H1 (cell line): ENCODE results near the gene CFB. TPM values are rescaled to one million over a fixed set of nuclear protein-coding genes. Genes with fewer than 3 reads are reported as not detected.
"Not testable (repeated sequence)": the region's sequence is repeated elsewhere in the genome, so short reads cannot be mapped to it uniquely, and the experiment has no call there.

Experiments used
- CTCF ChIA-PET: fragments of 300-600 bp; sonication (Branson Sonifier 250); formaldehyde crosslinking; loops from one replicate; lab custom pipeline; 2021; ENCODE audit not compliant: partially characterized antibody; lab: Charles Lee
- POLR2A ChIA-PET: fragments of 300-600 bp; sonication (Branson Sonifier 250); formaldehyde crosslinking; loops from one replicate; lab custom pipeline; 2021; ENCODE audit warnings: inconsistent platforms; ENCODE audit not compliant: partially characterized antibody; lab: Charles Lee
- DNase-seq, 2 experiments: peaks; one replicate each; pipeline versions ENCODE4 v3.0.0 to v3.0.0-alpha.2; 2010 to 2022; ENCODE audit warnings: low spot score in 2 of 2, low read depth in 1 of 2, mixed read lengths in 1 of 2
- FAIRE-seq: peaks from 2 replicates; lab custom pipeline; 2011; peaks lifted over from hg19 to GRCh38; lab: Jason Lieb, UNC
- H2AFZ ChIP-seq: 2 replicates; pipeline ENCODE4 v1.8.1; 2012; ENCODE audit warnings: low read length, inconsistent platforms
- H2AK5ac ChIP-seq: 2 replicates; pipeline ENCODE4 v1.6.1; 2013; ENCODE audit warnings: low read depth, low read length
- H2BK120ac ChIP-seq: replicated peaks from 2 replicates; pipeline ENCODE3; 2013; ENCODE audit warnings: low read depth, low read length, inconsistent platforms
- H2BK12ac ChIP-seq: 2 replicates; pipeline ENCODE4 v1.6.1; 2013; ENCODE audit warnings: low read depth, low read length
- H2BK15ac ChIP-seq: 2 replicates; pipeline ENCODE4 v1.6.1; 2013; ENCODE audit warnings: low read length
- H2BK20ac ChIP-seq: 2 replicates; pipeline ENCODE4 v1.6.1; 2013; ENCODE audit warnings: low read length
- H2BK5ac ChIP-seq: 2 replicates; pipeline ENCODE4 v1.6.1; 2013; ENCODE audit warnings: low read depth, low read length
- H3K14ac ChIP-seq: 2 replicates; pipeline ENCODE4 v1.6.1; 2013; ENCODE audit warnings: inconsistent platforms; ENCODE audit not compliant: insufficient read length
- H3K18ac ChIP-seq: 2 replicates; pipeline ENCODE4 v1.6.1; 2013; ENCODE audit warnings: low read length; ENCODE audit errors: extremely low read depth
- H3K23ac ChIP-seq: 2 replicates; pipeline ENCODE4 v1.6.1; 2013; ENCODE audit warnings: inconsistent platforms; ENCODE audit not compliant: insufficient read length
- H3K23me2 ChIP-seq: 2 replicates; pipeline ENCODE4 v1.6.1; 2013; ENCODE audit warnings: low read depth, low read length
- H3K27ac ChIP-seq: 2 replicates; pipeline ENCODE4 v1.6.1; 2011; ENCODE audit warnings: low read depth, low read length, inconsistent platforms
- H3K27me3 ChIP-seq, 4 experiments: replicated peaks in 1 of 4; 1 replicate in 1 of 4; 2 replicates in 3 of 4; pipeline versions ENCODE4 v1.6.1 to v1.8.1; 2011 to 2013; ENCODE audit warnings: low read length in 3 of 4, mild to moderate bottlenecking in 3 of 4, inconsistent platforms in 2 of 4, mixed read lengths in 2 of 4, moderate library complexity in 1 of 4; ENCODE audit not compliant: control insufficient read depth in 3 of 4, insufficient read depth in 3 of 4; ENCODE audit errors: extremely low read depth in 1 of 4
- H3K36me3 ChIP-seq, 4 experiments: 2 replicates each; pipeline versions ENCODE4 v1.6.1 to v1.8.1; 2011 to 2013; ENCODE audit warnings: mild to moderate bottlenecking in 4 of 4, low read length in 3 of 4, moderate library complexity in 2 of 4, control low read depth in 1 of 4, inconsistent platforms in 1 of 4; ENCODE audit not compliant: insufficient read depth in 4 of 4, control insufficient read depth in 2 of 4
- H3K4ac ChIP-seq: replicated peaks from 2 replicates; pipeline ENCODE3; 2013; ENCODE audit warnings: low read length, low read depth, mixed read lengths, inconsistent platforms; ENCODE audit not compliant: insufficient read length
- H3K4me1 ChIP-seq, 4 experiments: replicated peaks in 1 of 4; 1 replicate in 1 of 4; 2 replicates in 3 of 4; pipeline versions ENCODE4 v1.6.1 to v1.8.1; 2011 to 2013; ENCODE audit warnings: low read length in 3 of 4, inconsistent platforms in 2 of 4, mixed read lengths in 1 of 4; ENCODE audit not compliant: insufficient read depth in 4 of 4, control insufficient read depth in 3 of 4
- H3K4me2 ChIP-seq, 2 experiments: 2 replicates each; pipeline versions ENCODE4 v1.6.1 to v1.8.1; 2011 to 2013; ENCODE audit warnings: low read depth in 2 of 2, low read length in 2 of 2, control low read depth in 1 of 2, inconsistent platforms in 1 of 2, mild to moderate bottlenecking in 1 of 2; ENCODE audit not compliant: insufficient read depth in 1 of 2
- H3K4me3 ChIP-seq, 4 experiments: fragments of 200-600, 300-600 bp in 1 of 4; sonication (generic), shearing (Covaris generic), sonication (Bioruptor Twin) in 1 of 4; 2 replicates each; pipeline versions ENCODE4 v1.5.1 to v1.8.1; 2011 to 2016; ENCODE audit warnings: low read length in 4 of 4, low read depth in 3 of 4, control low read depth in 2 of 4, inconsistent platforms in 2 of 4, mild to moderate bottlenecking in 2 of 4, mixed read lengths in 1 of 4, moderate library complexity in 1 of 4; ENCODE audit not compliant: insufficient read depth in 2 of 4; ENCODE audit errors: extremely low read depth in 1 of 4
- H3K56ac ChIP-seq: replicated peaks from 2 replicates; pipeline ENCODE3; 2013; ENCODE audit warnings: low read depth, mild to moderate bottlenecking, mixed read lengths, low read length, inconsistent platforms; ENCODE audit not compliant: insufficient read length
- H3K79me1 ChIP-seq: 2 replicates; pipeline ENCODE4 v1.6.1; 2013; ENCODE audit warnings: low read depth, low read length, control low read depth
- H3K79me2 ChIP-seq, 2 experiments: 2 replicates each; pipeline versions ENCODE4 v1.6.1 to v1.8.1; 2012 to 2013; ENCODE audit warnings: low read length in 2 of 2, mild to moderate bottlenecking in 2 of 2, inconsistent platforms in 1 of 2; ENCODE audit not compliant: insufficient read depth in 2 of 2, control insufficient read depth in 1 of 2
- H3K9ac ChIP-seq, 4 experiments: replicated peaks in 1 of 4; 1 replicate in 1 of 4; 2 replicates in 3 of 4; pipeline versions ENCODE4 v1.6.1 to v1.8.1; 2011 to 2013; ENCODE audit warnings: low read depth in 3 of 4, low read length in 3 of 4, control low read depth in 2 of 4, mild to moderate bottlenecking in 2 of 4, moderate library complexity in 2 of 4, inconsistent platforms in 1 of 4; ENCODE audit errors: extremely low read depth in 1 of 4
- H3K9me3 ChIP-seq, 2 experiments: 2 replicates each; pipeline versions ENCODE4 v1.6.1 to v1.8.1; 2012 to 2013; ENCODE audit warnings: mild to moderate bottlenecking in 2 of 2, moderate library complexity in 2 of 2, control low read depth in 1 of 2, inconsistent platforms in 1 of 2, low read depth in 1 of 2, low read length in 1 of 2, mixed read lengths in 1 of 2; ENCODE audit not compliant: insufficient read depth in 2 of 2
- H4K20me1 ChIP-seq, 2 experiments: replicated peaks in 1 of 2; 2 replicates each; pipeline versions ENCODE3 to v1.8.1; 2011 to 2013; ENCODE audit warnings: inconsistent platforms in 2 of 2, low read length in 2 of 2, mild to moderate bottlenecking in 1 of 2; ENCODE audit not compliant: insufficient read depth in 2 of 2, control insufficient read depth in 1 of 2
- H4K5ac ChIP-seq: 2 replicates; pipeline ENCODE4 v1.6.1; 2013; ENCODE audit warnings: low read length, low read depth, mixed read lengths, inconsistent platforms; ENCODE audit not compliant: insufficient read length
- H4K8ac ChIP-seq: 2 replicates; pipeline ENCODE4 v1.8.0; 2013; ENCODE audit warnings: mild to moderate bottlenecking, moderate library complexity, low read length, inconsistent platforms; ENCODE audit not compliant: insufficient read depth; ENCODE audit errors: extremely low read depth
- H4K91ac ChIP-seq: replicated peaks from 2 replicates; pipeline ENCODE3; 2013; ENCODE audit warnings: low read length, mixed read lengths, inconsistent platforms; ENCODE audit not compliant: insufficient read length
- WGBS, 2 experiments: shearing (Covaris generic) in 1 of 2; methylation state at CpG; one replicate each; pipeline versions ENCODE4 v1.1.6 to v1.1.7; 2013 to 2015; ENCODE audit warnings: low lambda C conversion rate in 2 of 2, mixed read lengths in 2 of 2, inconsistent platforms in 1 of 2, low coverage in 1 of 2, missing lambda C conversion rate in 1 of 2; ENCODE audit not compliant: insufficient replicate concordance in 2 of 2, insufficient coverage in 1 of 2, insufficient read length in 1 of 2; ENCODE audit errors: extremely low coverage in 1 of 2, missing lambda C conversion rate in 1 of 2; 5-methylcytosine and 5-hydroxymethylcytosine counted together
- polyA plus RNA-seq, 7 experiments: library from polyadenylated mRNA; depleted of rRNA in 3 of 7; stranded (reverse) in 5 of 7; unstranded in 2 of 7; fragments of >200 nt in 5 of 7; fragments of 200-250 nt in 2 of 7; gene quantifications; 1 replicate in 5 of 7; 2 replicates in 1 of 7; 4 replicates in 1 of 7; pipeline versions ENCODE4 v1.2.1 to v1.2.3, GENCODE V29; 2011 to 2013; ENCODE audit warnings: missing spikeins in 2 of 7, mixed read lengths in 2 of 7
- total RNA-seq: library from RNA; stranded (reverse); fragmentation: NEBNext Ultra II Directional; extraction: Animal tissue kit (Norgen Biotek cat#: 25700); gene quantifications from 2 replicates; pipeline ENCODE4 v1.2.1, GENCODE V29; 2021

The CFB gene
- total and polyA plus RNA-seq, 2 of the 8 experiments (the other 6 are each of a cell fraction or from before 2014, with no cell fraction given), result 0.09 TPM; not detected in 1

GRCh38 chr6:31980195-31980876, 34.4 kb downstream of the CFB start:
- not testable (repeated sequence) for H3K4me3 ChIP-seq, H4K8ac ChIP-seq, H3K4me2 ChIP-seq, H3K56ac ChIP-seq, H3K9me3 ChIP-seq, H2BK12ac ChIP-seq, H3K4ac ChIP-seq, DNase-seq, H3K18ac ChIP-seq, H3K27me3 ChIP-seq, H3K23ac ChIP-seq, H4K20me1 ChIP-seq, H3K79me2 ChIP-seq, H3K9ac ChIP-seq, H3K27ac ChIP-seq, H2BK120ac ChIP-seq, H2BK20ac ChIP-seq, H4K5ac ChIP-seq, H2BK15ac ChIP-seq, H2AFZ ChIP-seq, H2BK5ac ChIP-seq, H3K23me2 ChIP-seq, H2AK5ac ChIP-seq, H3K4me1 ChIP-seq, H3K36me3 ChIP-seq, H3K79me1 ChIP-seq, H3K14ac ChIP-seq, FAIRE-seq, H4K91ac ChIP-seq
- 92% methylated on average over 12 of the region's 13 CpGs; no CpG with 5 or more reads in 1 of the 2 experiments for WGBS, 2 experiments
- ChIA-PET CTCF (interaction anchor here (0.6 to 1.8 kb wide), 4 partner anchors 29 to 186 kb away, joined by 3 to 9 read pairs (median 4); no protein-coding TSS in a partner anchor), POLR2A (interaction anchor here (1.4 to 1.5 kb wide), 2 partner anchors 9 to 12 kb away, joined by 3 read pairs; partner anchors contain the start of gene DXO)

GRCh38 chr6:31980998-31981397, 35.1 kb downstream of the CFB start:
- H4K91ac ChIP-seq, POLR2A ChIA-PET, H2BK12ac ChIP-seq, H2BK120ac ChIP-seq, H3K79me2 ChIP-seq, H3K4me2 ChIP-seq, DNase-seq, H2BK15ac ChIP-seq, H4K20me1 ChIP-seq, H3K36me3 ChIP-seq, H2BK5ac ChIP-seq, H4K8ac ChIP-seq, H3K18ac ChIP-seq, H3K4ac ChIP-seq, H3K79me1 ChIP-seq, H2BK20ac ChIP-seq, H3K23ac ChIP-seq, CTCF ChIA-PET, H3K14ac ChIP-seq, H3K9me3 ChIP-seq, H3K27ac ChIP-seq, FAIRE-seq, H3K4me3 ChIP-seq, H4K5ac ChIP-seq, H3K23me2 ChIP-seq, H3K9ac ChIP-seq, H3K4me1 ChIP-seq, H3K56ac ChIP-seq, H2AFZ ChIP-seq, H2AK5ac ChIP-seq, H3K27me3 ChIP-seq: not testable (repeated sequence)
- no CpG with 5 or more reads among the region's 5 CpGs for WGBS, 2 experiments
